ENCODE measurements around the gene ZNF618.

ZNF618 gene

DNA sequence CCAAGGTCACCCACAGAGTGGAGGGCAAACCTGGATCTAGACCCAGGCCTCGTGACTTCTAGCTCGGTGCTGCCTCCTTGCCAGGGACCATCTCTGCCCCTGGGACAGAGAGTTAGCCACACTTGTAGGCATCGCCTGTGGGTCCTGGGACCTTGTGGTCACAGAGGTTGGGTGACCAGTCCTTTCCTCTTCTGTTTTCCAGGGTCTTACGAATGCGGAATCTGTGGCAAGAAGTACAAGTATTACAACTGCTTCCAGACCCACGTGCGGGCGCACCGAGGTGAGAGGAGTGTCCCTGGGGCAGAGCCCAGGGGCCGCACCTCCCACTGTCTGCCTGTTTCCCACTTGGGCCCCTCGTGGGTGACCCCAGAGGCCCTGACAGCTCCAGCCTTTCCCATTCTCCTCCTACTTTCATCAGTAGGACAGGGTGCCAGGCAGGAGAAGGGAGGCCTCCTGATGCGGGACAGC is 125.7 kb downstream of the ZNF618 start:
- no peak for DNase-seq (ENCODE audit: low spot score)

DNA sequence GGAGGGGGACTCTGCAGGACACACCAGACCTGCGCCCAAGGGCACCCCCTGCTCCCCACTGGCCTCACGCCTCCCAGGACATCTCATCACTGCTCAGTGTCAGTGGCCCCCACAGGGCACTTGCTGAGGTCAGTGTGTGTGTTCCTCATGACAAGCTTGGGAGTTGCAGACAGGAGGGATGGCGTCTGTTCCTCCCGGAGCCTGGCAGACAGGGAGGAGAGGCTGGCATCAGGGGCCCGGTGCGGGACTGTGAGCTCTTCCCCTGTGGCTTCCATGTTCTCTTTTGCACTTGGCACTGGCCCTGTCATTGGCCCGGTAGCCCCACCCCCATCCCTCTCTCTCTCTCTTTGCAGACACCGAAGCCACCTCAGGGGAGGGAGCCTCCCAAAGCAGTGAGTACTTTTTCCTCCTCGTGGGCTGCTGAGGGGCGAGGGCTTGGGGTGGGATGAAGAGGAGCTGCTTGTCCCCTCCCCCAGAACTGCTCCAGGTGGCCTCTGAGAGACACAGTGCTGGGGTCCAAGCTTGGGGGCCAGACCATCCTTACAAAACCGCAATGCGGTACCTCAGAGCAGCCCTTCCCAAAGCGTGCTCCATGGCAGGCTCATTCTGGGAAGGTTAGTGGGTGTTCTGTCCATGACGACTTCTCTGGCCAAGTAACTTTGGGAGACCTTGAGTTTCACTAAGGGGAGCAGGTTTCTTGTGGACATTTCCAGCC is 126.3 kb downstream of the ZNF618 start:
- no peak for DNase-seq (ENCODE audit: low spot score)

DNA sequence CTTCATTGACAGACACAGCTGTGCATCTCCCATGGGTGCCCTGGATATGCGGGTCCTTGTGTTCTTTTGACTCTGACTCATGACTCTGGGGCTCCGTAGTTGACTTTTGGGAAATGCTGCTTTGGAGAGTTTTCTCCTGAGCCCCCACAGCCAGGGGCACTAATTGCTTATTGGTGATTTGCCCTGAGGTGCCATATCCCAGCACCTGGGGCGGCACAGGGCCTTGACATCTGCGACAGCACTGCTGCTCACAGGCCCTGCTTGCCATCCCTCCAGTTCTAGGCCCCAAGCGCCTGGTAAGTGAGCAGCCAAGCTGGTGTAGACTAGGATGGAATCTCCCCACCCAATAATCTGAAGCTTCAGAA is 126.9 kb downstream of the ZNF618 start:
- DNase-seq (ENCODE audit: low spot score) = no peak

GRCh38 chr9:114003351-114003750 is 127.2 kb downstream of the ZNF618 start:
- no peak for DNase-seq (ENCODE audit: low spot score)

GRCh38 chr9:114003758-114004157 is 127.6 kb downstream of the ZNF618 start:
- no peak for DNase-seq (ENCODE audit: low spot score)

GRCh38 chr9:114004221-114004716 is 128.2 kb downstream of the ZNF618 start:
- no peak for DNase-seq (ENCODE audit: low spot score)

- no peak for DNase-seq (ENCODE audit: low spot score)
Observed at GRCh38 chr9:114005371-114006154, 129.5 kb downstream of the ZNF618 start.

DNA sequence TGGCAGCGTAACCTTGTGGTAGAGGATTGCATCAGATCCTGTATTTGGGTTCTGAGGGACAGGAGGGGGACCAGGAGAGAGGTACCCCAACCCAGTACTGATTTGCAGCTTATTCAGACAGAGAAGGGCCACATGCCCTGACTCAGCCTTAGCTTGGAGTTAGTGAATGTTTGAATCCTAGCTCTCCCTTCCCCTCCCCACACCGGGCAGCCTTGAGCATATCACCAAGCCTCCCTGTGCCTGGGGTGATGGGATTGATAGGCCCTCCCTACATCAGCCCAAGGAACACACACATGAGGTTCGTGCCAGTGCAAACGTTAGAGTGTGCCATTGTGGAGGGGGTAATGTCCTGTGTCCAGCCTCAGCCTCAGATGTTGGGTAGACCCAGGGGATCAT is 130.0 kb downstream of the ZNF618 start:
- no peak for DNase-seq (ENCODE audit: low spot score)

DNA sequence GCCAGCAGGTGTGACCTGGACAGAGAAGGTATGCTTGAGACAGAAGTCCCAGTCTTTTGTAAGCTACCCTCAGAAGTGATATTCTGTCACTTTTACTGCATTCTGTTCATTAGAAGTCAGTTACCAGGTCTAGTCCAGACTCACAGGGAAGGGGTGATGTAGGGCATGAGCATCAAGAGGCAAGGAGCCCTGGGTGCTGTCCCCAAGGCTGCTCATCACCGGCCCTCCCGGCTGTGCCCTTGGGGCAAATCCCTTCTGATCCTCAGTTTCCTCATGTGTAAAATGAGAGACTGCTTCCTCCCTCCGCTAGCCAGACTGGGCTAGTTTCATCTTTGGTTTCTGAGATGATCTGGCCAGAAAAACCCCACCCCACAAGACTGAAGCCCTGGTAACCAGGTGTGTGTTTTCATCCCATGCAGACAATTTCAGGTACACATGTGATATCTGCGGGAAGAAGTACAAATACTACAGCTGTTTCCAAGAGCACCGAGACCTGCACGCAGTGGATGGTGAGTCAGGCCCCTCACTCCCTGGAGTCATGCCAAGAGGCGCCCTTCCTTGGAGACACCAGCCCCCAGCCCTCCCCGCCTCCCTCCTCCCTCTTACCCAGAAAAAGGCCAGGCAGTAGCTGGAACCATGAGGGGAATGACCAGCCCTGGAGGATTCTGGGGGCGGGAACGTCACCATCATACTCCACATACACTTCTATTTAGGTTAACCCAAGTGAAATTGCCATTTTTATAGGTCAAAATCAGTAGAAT is 131.0 kb downstream of the ZNF618 start:
- DNase-seq (ENCODE audit: low spot score) = no peak

DNA sequence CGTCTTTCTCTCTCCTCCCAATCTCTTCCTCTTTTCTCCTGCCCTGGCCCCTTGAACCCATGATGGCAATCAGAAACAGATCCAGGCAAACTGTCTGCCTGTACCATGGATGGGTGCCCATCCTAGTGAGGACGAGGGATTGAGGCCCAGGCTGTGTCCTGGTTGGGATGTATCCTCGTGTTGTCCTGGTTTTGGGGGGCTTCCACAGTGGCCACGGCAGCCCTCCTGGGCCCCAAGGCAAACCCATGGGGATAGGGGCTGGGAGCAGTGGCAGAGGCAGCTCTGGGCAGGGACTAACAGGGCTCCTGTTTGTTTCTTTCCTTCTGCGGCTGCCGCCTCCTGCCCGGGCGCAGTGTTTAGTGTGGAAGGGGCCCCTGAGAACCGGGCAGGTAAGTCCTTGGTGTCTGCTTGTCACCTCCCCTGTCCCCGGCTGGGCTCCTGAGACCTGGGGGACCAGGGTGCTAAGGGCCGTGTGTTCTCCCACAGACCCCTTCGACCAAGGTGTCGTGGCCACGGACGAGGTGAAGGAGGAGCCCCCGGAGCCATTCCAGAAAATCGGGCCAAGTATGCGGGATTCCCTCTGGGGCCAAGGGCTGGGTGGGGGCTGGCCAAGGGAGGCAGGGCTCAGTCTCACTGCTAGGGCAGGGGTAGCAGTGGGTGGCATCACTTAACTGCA is 132.0 kb downstream of the ZNF618 start:
- DNase-seq (ENCODE audit: low spot score) = no peak

GRCh38 chr9:114008667-114009410 is 132.7 kb downstream of the ZNF618 start:
- DNase-seq (ENCODE audit: low spot score) = no peak

DNA sequence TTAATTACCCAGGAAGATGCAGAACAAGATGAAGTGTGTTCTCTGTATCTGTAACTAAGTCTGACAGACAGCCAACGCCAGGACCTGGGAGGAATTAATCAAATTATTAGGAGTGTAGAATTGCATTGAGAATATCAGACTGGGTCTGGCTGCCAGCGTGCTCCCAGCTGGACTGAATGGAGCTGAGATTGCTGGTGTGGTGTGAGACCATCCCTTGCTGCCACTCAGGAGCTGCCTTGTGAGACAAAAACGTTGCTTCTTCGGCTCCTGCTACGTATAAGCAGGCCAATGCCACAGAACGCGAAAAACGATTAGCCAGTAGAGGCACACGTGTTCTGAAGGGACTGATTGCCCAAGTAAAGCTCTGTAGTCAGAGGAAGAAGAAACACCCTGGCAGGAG is 135.2 kb downstream of the ZNF618 start:
- no peak for DNase-seq (ENCODE audit: low spot score)

- DNase-seq (ENCODE audit: low spot score) = no peak
Observed at GRCh38 chr9:114012126-114012525, 136.0 kb downstream of the ZNF618 start.

GRCh38 chr9:114014044-114014443 is 137.9 kb downstream of the ZNF618 start:
- no peak for DNase-seq (ENCODE audit: low spot score)

DNA sequence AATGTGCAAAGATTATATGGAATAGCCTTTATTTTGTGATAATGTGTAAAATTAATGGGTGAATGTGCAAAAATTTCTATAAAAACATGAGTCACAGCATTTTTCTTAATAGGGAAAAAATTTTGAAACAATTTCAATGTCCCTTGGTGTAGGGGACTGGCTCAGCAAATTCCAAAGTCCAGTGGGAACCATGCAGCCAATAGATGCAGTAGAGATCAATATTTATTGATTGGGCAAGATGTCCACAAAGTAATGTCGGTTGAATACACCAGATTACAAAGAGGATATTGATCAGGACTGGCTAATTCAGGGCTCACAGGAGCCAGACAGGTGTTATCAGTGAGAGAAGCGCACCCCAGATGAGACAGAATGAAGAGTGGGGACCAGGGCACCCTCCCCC is 139.5 kb downstream of the ZNF618 start:
- DNase-seq (ENCODE audit: low spot score) = no peak

DNA sequence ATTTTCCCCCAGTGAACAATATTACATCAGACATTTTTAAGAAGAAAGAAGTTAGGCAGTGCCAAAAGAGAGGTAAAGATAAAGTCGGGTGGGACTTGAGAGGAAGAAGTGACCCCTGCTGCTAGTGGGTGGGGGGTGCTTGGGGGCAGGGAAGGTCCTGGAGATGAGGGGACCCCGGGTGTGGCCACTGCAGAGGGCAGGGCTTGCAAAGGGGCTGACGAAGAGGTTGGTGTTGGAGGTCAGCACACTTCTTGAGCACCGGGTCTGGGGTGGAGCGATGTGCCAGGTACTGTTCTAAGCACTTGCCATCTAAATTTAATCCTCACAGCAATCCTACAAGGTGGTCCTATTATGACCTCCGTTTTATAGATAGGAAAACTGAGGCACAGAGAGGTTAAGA is 140.0 kb downstream of the ZNF618 start:
- DNase-seq (ENCODE audit: low spot score) = no peak

- DNase-seq (ENCODE audit: low spot score) = no peak
Observed at GRCh38 chr9:114016629-114017423, 140.7 kb downstream of the ZNF618 start.

DNA sequence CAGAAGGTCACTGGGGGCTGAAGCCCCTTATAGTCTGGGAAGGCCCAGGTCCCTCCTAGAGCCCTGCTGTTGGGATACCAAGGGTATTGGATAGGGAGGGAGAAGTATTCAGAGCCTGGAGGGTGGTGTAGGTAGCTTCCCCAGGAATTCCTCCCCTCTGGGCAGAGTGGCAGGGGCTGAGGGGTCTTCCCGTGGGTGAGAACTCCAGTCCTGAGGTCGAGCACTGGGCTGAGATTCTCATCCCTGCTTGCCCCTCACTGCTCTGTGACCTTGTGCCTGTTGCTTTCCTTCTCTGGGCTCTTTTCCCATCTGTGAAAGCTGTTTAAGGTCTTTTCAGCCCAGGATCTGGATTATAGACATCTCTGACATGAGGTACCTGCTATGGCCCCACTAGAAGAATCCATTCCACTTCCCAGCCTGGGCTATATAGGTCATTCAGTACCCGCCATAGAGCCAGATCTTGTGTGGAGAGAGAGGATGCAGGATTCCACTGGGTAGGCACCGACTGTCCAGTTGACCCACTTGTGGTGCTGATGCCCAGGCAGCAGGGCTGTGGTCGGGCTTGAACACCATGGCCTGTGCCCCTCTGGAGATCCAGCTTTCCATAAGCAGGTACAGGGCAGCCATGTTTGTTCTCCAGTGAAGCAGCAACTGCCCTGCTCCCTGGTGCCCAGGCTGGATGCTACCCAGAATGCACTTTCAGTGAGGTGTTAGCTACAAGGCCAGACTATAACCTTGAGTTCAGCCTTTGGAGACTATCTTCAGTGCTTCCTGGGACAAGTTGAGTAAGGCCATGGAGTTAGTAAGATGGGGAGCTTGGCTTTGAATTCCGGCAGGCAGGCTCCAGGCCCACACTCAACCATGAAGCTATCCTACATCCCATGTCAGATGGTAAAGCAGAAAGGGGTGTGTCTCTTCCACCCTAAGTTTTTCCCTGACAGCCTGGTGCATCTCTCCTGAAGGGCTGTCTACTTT is 141.9 kb downstream of the ZNF618 start:
- DNase-seq (ENCODE audit: low spot score) = no peak

DNA sequence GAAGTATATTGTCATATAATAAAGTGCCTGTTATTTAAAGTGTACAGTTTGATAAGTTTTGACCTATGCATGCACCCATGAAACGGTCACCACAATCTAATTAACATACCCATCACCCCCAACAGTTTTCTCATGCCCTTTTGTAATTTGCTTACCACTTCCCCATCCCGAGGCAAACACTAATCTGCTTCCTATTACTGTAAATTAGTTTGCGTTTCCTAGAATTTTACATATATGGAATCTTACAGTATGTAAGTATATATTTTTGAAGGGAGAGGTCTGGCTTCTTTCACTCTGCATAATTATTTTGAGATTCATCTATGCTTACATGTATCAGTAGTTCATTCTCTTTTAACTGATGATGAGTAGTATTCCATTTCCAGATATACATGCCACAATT is 145.5 kb downstream of the ZNF618 start:
- DNase-seq (ENCODE audit: low spot score) = no peak

Measured in hepatic stellate cell (primary cell).